IMR-90 (cell line): ENCODE results near the gene KCNMB2.

Experiments used
- BHLHE40 ChIP-seq: fragments of 150-350 bp; IDR thresholded peaks from 2 replicates; pipeline ENCODE4 v1.6.1; 2016; ENCODE audit warnings: mild to moderate bottlenecking, low read depth, low read length
- CTCF ChIP-seq: conservative IDR thresholded peaks from 2 replicates; pipeline ENCODE4 v1.5.1; 2012; ENCODE audit warnings: mild to moderate bottlenecking, low read depth, low read length, improper control_type of control experiment
- ELK1 ChIP-seq: fragments of 150-350 bp; IDR thresholded peaks from 2 replicates; pipeline ENCODE4 v1.6.1; 2016; ENCODE audit warnings: low read depth, mild to moderate bottlenecking, low read length, moderate library complexity, borderline replicate concordance
- FOS ChIP-seq: fragments of 150-350 bp; IDR thresholded peaks from 2 replicates; pipeline ENCODE4 v1.6.1; 2016; ENCODE audit warnings: low read depth, low read length
- MAFK ChIP-seq: IDR thresholded peaks from 2 replicates; pipeline ENCODE4 v1.6.1; 2012; ENCODE audit warnings: low read depth, low read length, improper control_type of control experiment
- MXI1 ChIP-seq: IDR thresholded peaks from 2 replicates; pipeline ENCODE4 v1.6.1; 2012; ENCODE audit warnings: low read depth, mild to moderate bottlenecking, low read length, moderate library complexity, borderline replicate concordance
- POLR2A ChIP-seq: IDR thresholded peaks from 2 replicates; pipeline ENCODE4 v1.6.1; 2012; ENCODE audit warnings: mild to moderate bottlenecking, low read depth, low read length
- RAD21 ChIP-seq: IDR thresholded peaks from 2 replicates; pipeline ENCODE4 v1.6.1; 2012; ENCODE audit warnings: low read length, improper control_type of control experiment
- RFX5 ChIP-seq: IDR thresholded peaks from 2 replicates; pipeline ENCODE4 v1.8.0; 2012; ENCODE audit warnings: low read depth, mild to moderate bottlenecking, low read length, moderate library complexity
- USF2 ChIP-seq: fragments of 150-350 bp; IDR thresholded peaks from 2 replicates; pipeline ENCODE4 v1.6.1; 2017; ENCODE audit warnings: mild to moderate bottlenecking, antibody characterized with exemption, low read length, low read depth

- TF ChIP-seq CTCF (no peak), BHLHE40 (no peak), RFX5 (no peak), POLR2A (no peak), MAFK (no peak), USF2 (no peak), MXI1 (no peak), ELK1 (no peak), FOS (no peak), RAD21 (no peak)
Observed at GRCh38 chr3:178529606-178530225, 6.5 kb upstream of the KCNMB2 start.
